Esophagus (tissue), 2 donors: Measurements from ENCODE around the gene MEIS2. TPM values are rescaled to one million over a fixed set of nuclear protein-coding genes. Genes with fewer than 3 reads are reported as not detected.
A peak's percentile ranks its signal among the peaks of the same experiment; 100 is the strongest.

Experiments used
- H3K27ac ChIP-seq, 2 donors: one replicate each; pipeline ENCODE4 v1.5.1; 2013; ENCODE audit warnings: low read depth in 2 of 2, mild to moderate bottlenecking in 2 of 2, inconsistent platforms in 1 of 2, low read length in 1 of 2, moderate library complexity in 1 of 2
- H3K27me3 ChIP-seq, 2 donors: one replicate each; pipeline ENCODE4 v1.6.1; 2013; ENCODE audit warnings: low read length in 2 of 2, control low read depth in 1 of 2, mild to moderate bottlenecking in 1 of 2; ENCODE audit not compliant: insufficient read depth in 2 of 2, control insufficient read depth in 1 of 2
- H3K36me3 ChIP-seq, 2 donors: one replicate each; pipeline ENCODE4 v1.6.1; 2013; ENCODE audit warnings: low read length in 1 of 2; ENCODE audit not compliant: control insufficient read depth in 2 of 2, insufficient read depth in 2 of 2
- H3K4me1 ChIP-seq, 2 donors: one replicate each; pipeline ENCODE4 v1.6.1; 2013; ENCODE audit warnings: low read length in 1 of 2; ENCODE audit not compliant: control insufficient read depth in 2 of 2, insufficient read depth in 2 of 2
- H3K4me3 ChIP-seq, 2 donors: one replicate each; pipeline ENCODE4 v1.5.1; 2013; ENCODE audit warnings: low read length in 2 of 2, mild to moderate bottlenecking in 2 of 2, low read depth in 1 of 2, moderate library complexity in 1 of 2
- H3K9me3 ChIP-seq, 2 donors: one replicate each; pipeline ENCODE4 v1.6.1; 2013; ENCODE audit warnings: mild to moderate bottlenecking in 2 of 2, low read depth in 1 of 2, low read length in 1 of 2, moderate library complexity in 1 of 2; ENCODE audit not compliant: control insufficient read depth in 2 of 2, insufficient read depth in 1 of 2
- WGBS, 2 donors: extraction: QIAGEN DNeasy Blood & Tissue Kit; methylation state at CpG; one replicate each; pipeline ENCODE4 v1.1.7; 2013; 5-methylcytosine and 5-hydroxymethylcytosine counted together
- polyA plus RNA-seq, 2 donors: library from polyadenylated mRNA; stranded (reverse); fragments of 200-250 nt; gene quantifications; one replicate each; pipeline ENCODE4 v1.2.3, GENCODE V29; 2013
- donor health status: healthy with polysubstance abuse.
- donor health status: Bipolar disorder and iron deficiency.

MEIS2 gene
- polyA plus RNA-seq, 2 donors: 6.0 to 8.8 TPM

GRCh38 chr15:37083610-37084009 is 16.7 kb downstream of the MEIS2 start:
- no peaks in the 10 kb centered on the region for H3K27me3 ChIP-seq
- H3K4me3 ChIP-seq: no peak overlapping the region
- 77 to 80% methylated on average over 6 of the region's 6 CpGs for WGBS, 2 donors
- H3K4me1 ChIP-seq: no peaks in the 10 kb centered on the region
- peaks cover 0 to 2% of the 10 kb centered on the region in 2 donors for H3K36me3 ChIP-seq
- no peaks in the 10 kb centered on the region for H3K9me3 ChIP-seq
- no peak overlapping the region for H3K27ac ChIP-seq

GRCh38 chr15:37081983-37082382 is 18.4 kb downstream of the MEIS2 start:
- WGBS, 2 donors: 77 to 88% methylated on average over 5 of the region's 5 CpGs
- peaks cover 0 to 2% of the 10 kb centered on the region in 2 donors for H3K36me3 ChIP-seq
- no peaks in the 10 kb centered on the region for H3K4me1 ChIP-seq
- no peaks in the 10 kb centered on the region for H3K9me3 ChIP-seq
- H3K4me3 ChIP-seq: no peak overlapping the region
- H3K27me3 ChIP-seq: no peaks in the 10 kb centered on the region
- peak overlapping the region in 1 of 2 donors; percentile 21 for H3K27ac ChIP-seq

GRCh38 chr15:37080261-37080921 is 20.0 kb downstream of the MEIS2 start:
- Histone ChIP-seq H3K27ac (no peak overlapping the region), H3K4me1 (no peaks in the 10 kb centered on the region), H3K36me3 (no peaks in the 10 kb centered on the region), H3K4me3 (no peak overlapping the region), H3K27me3 (no peaks in the 10 kb centered on the region), H3K9me3 (no peaks in the 10 kb centered on the region)
- 38 to 47% methylated on average over 5 of the region's 5 CpGs for WGBS, 2 donors

GRCh38 chr15:37079726-37080125 is 20.6 kb downstream of the MEIS2 start:
- H3K27me3 ChIP-seq: no peaks in the 10 kb centered on the region
- H3K27ac ChIP-seq: no peak overlapping the region
- no peaks in the 10 kb centered on the region for H3K4me1 ChIP-seq
- no peaks in the 10 kb centered on the region for H3K9me3 ChIP-seq
- 45 to 47% methylated on average over 6 of the region's 6 CpGs for WGBS, 2 donors
- H3K4me3 ChIP-seq: no peak overlapping the region
- H3K36me3 ChIP-seq: no peaks in the 10 kb centered on the region

GRCh38 chr15:37078566-37078965 is 21.8 kb downstream of the MEIS2 start:
- Histone ChIP-seq H3K27me3 (no peaks in the 10 kb centered on the region), H3K36me3 (no peaks in the 10 kb centered on the region), H3K4me3 (no peak overlapping the region), H3K27ac (no peak overlapping the region), H3K4me1 (no peaks in the 10 kb centered on the region), H3K9me3 (no peaks in the 10 kb centered on the region)
- WGBS, 2 donors: 43 to 55% methylated on average over 1 of the region's 1 CpG

- Histone ChIP-seq H3K4me1 (no peaks in the 10 kb centered on the region), H3K4me3 (no peak overlapping the region), H3K27ac (no peak overlapping the region), H3K27me3 (no peaks in the 10 kb centered on the region), H3K36me3 (no peaks in the 10 kb centered on the region), H3K9me3 (no peaks in the 10 kb centered on the region)
- 79 to 82% methylated on average over 11 of the region's 11 CpGs for WGBS, 2 donors
Measured at GRCh38 chr15:37077623-37078351, 22.6 kb downstream of the MEIS2 start.

GRCh38 chr15:37076543-37076942 is 23.8 kb downstream of the MEIS2 start:
- no peak overlapping the region for H3K27ac ChIP-seq
- H3K36me3 ChIP-seq: no peaks in the 10 kb centered on the region
- H3K4me3 ChIP-seq: no peak overlapping the region
- no peaks in the 10 kb centered on the region for H3K9me3 ChIP-seq
- H3K4me1 ChIP-seq: no peaks in the 10 kb centered on the region
- H3K27me3 ChIP-seq: no peaks in the 10 kb centered on the region

- Histone ChIP-seq H3K27ac (no peak overlapping the region), H3K36me3 (no peaks in the 10 kb centered on the region), H3K27me3 (no peaks in the 10 kb centered on the region), H3K4me1 (no peaks in the 10 kb centered on the region), H3K4me3 (no peak overlapping the region), H3K9me3 (no peaks in the 10 kb centered on the region)
- WGBS, 2 donors: 87 to 89% methylated on average over 4 of the region's 4 CpGs
Measured at GRCh38 chr15:37075777-37076176, 24.6 kb downstream of the MEIS2 start.

GRCh38 chr15:37072181-37072580 is 28.2 kb downstream of the MEIS2 start:
- H3K27me3 ChIP-seq: no peaks in the 10 kb centered on the region
- H3K9me3 ChIP-seq: no peaks in the 10 kb centered on the region
- WGBS, 2 donors: 88 to 94% methylated on average over 1 of the region's 1 CpG
- H3K4me1 ChIP-seq: no peaks in the 10 kb centered on the region
- no peak overlapping the region for H3K27ac ChIP-seq
- H3K4me3 ChIP-seq: no peak overlapping the region
- H3K36me3 ChIP-seq: no peaks in the 10 kb centered on the region

GRCh38 chr15:37071134-37071533 is 29.2 kb downstream of the MEIS2 start:
- H3K9me3 ChIP-seq: no peaks in the 10 kb centered on the region
- no peak overlapping the region for H3K4me3 ChIP-seq
- no peaks in the 10 kb centered on the region for H3K27me3 ChIP-seq
- 62 to 80% methylated on average over 3 of the region's 3 CpGs for WGBS, 2 donors
- no peaks in the 10 kb centered on the region for H3K4me1 ChIP-seq
- no peak overlapping the region for H3K27ac ChIP-seq
- no peaks in the 10 kb centered on the region for H3K36me3 ChIP-seq
